SU-DHL-6 (cell line): ENCODE data around the gene NEDD4.

Experiments
- CTCF ChIP-seq: fragments of 200-600 bp; sonication (generic); IDR thresholded peaks from one replicate; pipeline ENCODE4 v1.5.1; 2017; ENCODE audit warnings: antibody characterized with exemption, mild to moderate bottlenecking, low read length, moderate library complexity; ENCODE audit not compliant: insufficient read depth, poor library complexity, severe bottlenecking
- EZH2phosphoT487 ChIP-seq: fragments of 200-600 bp; sonication (generic), shearing (Covaris generic); conservative IDR thresholded peaks from 2 replicates; pipeline ENCODE4 v1.6.1; 2018; ENCODE audit warnings: mild to moderate bottlenecking, antibody characterized with exemption, low read length, moderate library complexity, mixed read lengths

DNA sequence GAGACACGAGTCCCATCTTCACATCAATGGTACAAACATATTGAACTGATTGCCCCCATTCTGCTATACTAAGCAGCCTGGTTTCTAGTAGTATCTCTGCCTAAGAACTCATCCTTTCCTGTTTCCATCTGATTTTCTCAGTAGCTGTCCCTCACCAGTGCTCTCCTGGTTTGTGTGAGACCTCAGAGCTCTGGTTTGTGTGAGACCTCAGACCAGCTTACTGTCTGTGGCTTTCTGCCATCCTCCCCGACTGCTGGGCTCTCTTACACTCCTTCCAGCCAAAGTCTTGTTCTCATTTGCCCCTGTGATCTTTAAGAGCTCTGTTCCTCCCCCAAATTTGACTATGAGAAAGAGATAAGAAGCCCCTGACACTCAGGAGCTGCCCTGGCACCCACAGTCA lies 41.1 kb upstream of the NEDD4 start:
- TF ChIP-seq CTCF (no peak), EZH2phosphoT487 (no peak)
